Stomach (tissue), 9 donors: ENCODE data around the gene HLCS. TPM values are rescaled to one million over a fixed set of nuclear protein-coding genes. Genes with fewer than 3 reads are reported as not detected.

ENCODE experiments used
- DNase-seq, 2 donors: peaks; one replicate each; pipeline versions ENCODE4 v3.0.0 to v3.0.0-alpha.2; 2013 to 2019
- H3K27ac ChIP-seq, 5 donors: fragments of 200-600 bp in 4 of 5; sonication (generic) in 4 of 5; one replicate each; pipeline ENCODE4 v1.5.1; 2013 to 2019; ENCODE audit warnings: mild to moderate bottlenecking in 1 of 5, moderate library complexity in 1 of 5
- H3K27me3 ChIP-seq, 3 donors: fragments of 200-600 bp; sonication (generic); one replicate each; pipeline ENCODE4 v1.5.1; 2017 to 2019; ENCODE audit warnings: mixed run types in 1 of 3
- H3K36me3 ChIP-seq, 4 donors: fragments of 200-600 bp; sonication (generic); 1 replicate in 3 of 4; 2 replicates in 1 of 4; pipeline ENCODE4 v1.5.1; 2016 to 2019
- H3K4me1 ChIP-seq, 4 donors: fragments of 200-600 bp; sonication (generic); one replicate each; pipeline ENCODE4 v1.5.1; 2016 to 2019
- H3K4me3 ChIP-seq, 4 donors: fragments of 200-600 bp; sonication (generic) in 3 of 4; one replicate each; pipeline ENCODE4 v1.5.1; 2016 to 2019; ENCODE audit warnings: mild to moderate bottlenecking in 1 of 4
- H3K9me3 ChIP-seq, 4 donors: fragments of 200-600 bp; sonication (generic); one replicate each; pipeline ENCODE4 v1.5.1; 2016 to 2019
- EP300 ChIP-seq: sonication (generic); formaldehyde crosslinking; IDR thresholded peaks from one replicate; pipeline ENCODE4 v1.6.1; 2017; ENCODE audit warnings: antibody characterized with exemption
- POLR2A ChIP-seq, 4 donors: fragments of 450-650 bp; IDR thresholded peaks; one replicate each; pipeline ENCODE4 v1.6.1; 2016; ENCODE audit warnings: antibody characterized with exemption in 4 of 4, control low read depth in 2 of 4, mild to moderate bottlenecking in 1 of 4, moderate library complexity in 1 of 4
- POLR2AphosphoS5 ChIP-seq, 3 donors: sonication (generic); formaldehyde crosslinking; IDR thresholded peaks; one replicate each; pipeline ENCODE4 v1.6.1; 2016; ENCODE audit warnings: antibody characterized with exemption in 3 of 3
- WGBS, 5 donors: extraction: QIAGEN DNeasy Blood & Tissue Kit in 3 of 5; methylation state at CpG; one replicate each; pipeline versions ENCODE4 v1.1.5 to v1.1.7; 2013 to 2018; 5-methylcytosine and 5-hydroxymethylcytosine counted together
- intact Hi-C: fragments of 100-400 bp; cut with DNase I; formaldehyde crosslinking; loops from one replicate; pipeline ENCODE4 v1.15.1; 2023; ENCODE audit warnings: low total_unique reads
- polyA plus RNA-seq, 3 donors: library from polyadenylated mRNA; stranded (reverse); fragments of 200-250 nt; gene quantifications; one replicate each; pipeline ENCODE4 v1.2.3, GENCODE V29; 2013
- total RNA-seq, 5 donors: library from RNA; depleted of rRNA; stranded (reverse); fragments of >200 nt; gene quantifications; one replicate each; pipeline versions ENCODE4 v1.1.0 to v1.2.3, GENCODE V29; 2014 to 2016
- TF ChIP-seq, protein P1 (sequence below), 7 experiments: fragments of 450-650 bp in 4 of 7; fragments of 200-600 bp in 3 of 7; sonication (generic) in 3 of 7; IDR thresholded peaks; one replicate each; pipeline ENCODE4 v1.5.1; 2016 to 2019; ENCODE audit warnings: antibody characterized with exemption in 7 of 7, control low read depth in 2 of 7, mild to moderate bottlenecking in 1 of 7
- donor health status: healthy with polysubstance abuse.
- donor health status: Bipolar disorder and iron deficiency.
- donor health status: healthy.

HLCS gene
- total and polyA plus RNA-seq, 8 donors = 2.3 to 35.1 (median 13.9) TPM

DNA sequence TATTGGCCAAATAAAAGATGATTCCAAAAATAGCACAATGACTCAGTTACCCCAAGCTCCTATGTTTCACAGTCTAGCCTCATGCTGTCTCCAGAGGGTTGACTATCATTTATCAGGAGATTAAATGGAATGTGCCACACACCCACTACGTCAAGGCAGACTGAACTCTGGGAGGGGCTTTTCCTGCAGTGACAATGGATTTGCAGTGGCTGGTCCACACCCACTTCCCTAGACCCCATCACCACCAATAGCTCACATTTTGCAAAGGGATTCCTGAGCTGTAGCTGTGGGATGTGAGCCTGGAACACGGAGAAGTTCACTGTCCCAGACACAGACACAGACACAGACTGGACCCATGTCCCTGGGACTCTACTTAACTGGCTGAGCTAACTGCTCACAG lies 77.1 kb downstream of the HLCS start:
- intact Hi-C loops = no loop called here
- Histone ChIP-seq H3K4me1 (peaks cover 0 to 11% (median 0%) of the 10 kb centered on the region in 4 donors), H3K4me3 (no peak overlapping the region), H3K27ac (no peak overlapping the region), H3K27me3 (no peaks in the 10 kb centered on the region), H3K36me3 (peaks cover 3 to 30% (median 20%) of the 10 kb centered on the region in 4 donors), H3K9me3 (peaks cover 0 to 2% (median 0%) of the 10 kb centered on the region in 4 donors)
- DNase-seq = no peak
- TF ChIP-seq, protein P1, sequence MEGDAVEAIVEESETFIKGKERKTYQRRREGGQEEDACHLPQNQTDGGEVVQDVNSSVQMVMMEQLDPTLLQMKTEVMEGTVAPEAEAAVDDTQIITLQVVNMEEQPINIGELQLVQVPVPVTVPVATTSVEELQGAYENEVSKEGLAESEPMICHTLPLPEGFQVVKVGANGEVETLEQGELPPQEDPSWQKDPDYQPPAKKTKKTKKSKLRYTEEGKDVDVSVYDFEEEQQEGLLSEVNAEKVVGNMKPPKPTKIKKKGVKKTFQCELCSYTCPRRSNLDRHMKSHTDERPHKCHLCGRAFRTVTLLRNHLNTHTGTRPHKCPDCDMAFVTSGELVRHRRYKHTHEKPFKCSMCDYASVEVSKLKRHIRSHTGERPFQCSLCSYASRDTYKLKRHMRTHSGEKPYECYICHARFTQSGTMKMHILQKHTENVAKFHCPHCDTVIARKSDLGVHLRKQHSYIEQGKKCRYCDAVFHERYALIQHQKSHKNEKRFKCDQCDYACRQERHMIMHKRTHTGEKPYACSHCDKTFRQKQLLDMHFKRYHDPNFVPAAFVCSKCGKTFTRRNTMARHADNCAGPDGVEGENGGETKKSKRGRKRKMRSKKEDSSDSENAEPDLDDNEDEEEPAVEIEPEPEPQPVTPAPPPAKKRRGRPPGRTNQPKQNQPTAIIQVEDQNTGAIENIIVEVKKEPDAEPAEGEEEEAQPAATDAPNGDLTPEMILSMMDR (IDR thresholded peaks at IDR 0.05) = no peak
- no peak for TF ChIP-seq POLR2A (IDR thresholded peaks at IDR 0.05)
- TF ChIP-seq EP300 = no peak
- TF ChIP-seq POLR2AphosphoS5 (IDR thresholded peaks at IDR 0.05) = no peak
- WGBS, 5 donors = 59 to 74% (median 69%) methylated on average over 2 of the region's 2 CpGs

DNA sequence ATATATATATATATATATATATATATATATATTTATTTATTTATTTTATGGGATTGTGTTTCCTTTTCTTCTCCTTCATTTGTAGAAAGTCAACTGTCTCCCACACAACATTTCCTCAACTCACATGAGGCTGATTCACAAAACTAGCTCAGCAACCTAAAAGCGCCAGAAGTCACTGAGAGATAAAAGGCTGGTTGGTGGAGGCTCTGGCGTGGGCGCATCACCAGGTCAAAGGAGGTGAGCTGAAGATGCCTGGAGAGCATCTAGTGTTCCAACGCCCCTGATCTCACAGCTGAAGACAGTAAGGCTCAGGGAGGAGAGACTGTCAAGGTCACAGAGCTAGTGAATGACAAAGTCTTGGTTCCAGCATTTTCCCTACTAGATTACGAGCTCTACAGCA lies 78.0 kb downstream of the HLCS start:
- no peaks in the 10 kb centered on the region for H3K27me3 ChIP-seq
- H3K36me3 ChIP-seq = peaks cover 3 to 31% (median 12%) of the 10 kb centered on the region in 4 donors
- H3K9me3 ChIP-seq = peaks cover 7 to 11% (median 7%) of the 10 kb centered on the region in 4 donors
- DNase-seq = no peak
- H3K4me1 ChIP-seq = peaks cover 0 to 11% (median 0%) of the 10 kb centered on the region in 4 donors
- WGBS, 5 donors = 73 to 94% (median 86%) methylated on average over 5 of the region's 5 CpGs
- no peak overlapping the region for H3K27ac ChIP-seq
- H3K4me3 ChIP-seq = no peak overlapping the region
- TF ChIP-seq POLR2AphosphoS5 (IDR thresholded peaks at IDR 0.05) (no peak), EP300 (no peak), POLR2A (IDR thresholded peaks at IDR 0.05) (no peak)
- TF ChIP-seq, protein P1 (IDR thresholded peaks at IDR 0.05) = no peak
- intact Hi-C loops = no loop called here

DNA sequence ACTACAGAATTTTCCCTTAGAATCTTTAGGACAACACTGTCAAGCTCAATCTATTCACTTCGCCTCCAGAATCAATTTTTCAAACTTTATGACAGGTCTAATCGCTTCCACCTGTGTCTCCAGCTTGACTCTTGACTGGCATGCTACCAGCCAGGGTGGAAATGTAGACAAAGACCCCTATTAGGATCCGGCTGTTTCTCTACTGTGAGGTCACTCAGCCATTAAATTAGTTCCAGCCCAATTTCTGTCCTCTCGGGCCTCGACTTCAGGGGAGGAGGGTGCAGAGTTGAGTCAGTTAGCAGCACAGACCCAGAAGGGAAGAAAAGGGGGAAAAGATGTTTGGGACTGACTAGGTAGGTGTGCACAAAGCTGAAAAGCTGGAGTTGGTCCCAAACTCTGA lies 78.5 kb downstream of the HLCS start:
- H3K4me1 ChIP-seq = peaks cover 0 to 11% (median 0%) of the 10 kb centered on the region in 4 donors
- no peaks in the 10 kb centered on the region for H3K27me3 ChIP-seq
- DNase-seq = no peak
- intact Hi-C loops = no loop called here
- peaks cover 3 to 35% (median 12%) of the 10 kb centered on the region in 4 donors for H3K36me3 ChIP-seq
- H3K27ac ChIP-seq = no peak overlapping the region
- no peak overlapping the region for H3K4me3 ChIP-seq
- H3K9me3 ChIP-seq = peaks cover 7 to 16% (median 8%) of the 10 kb centered on the region in 4 donors
- WGBS, 5 donors = 89 to 95% (median 93%) methylated on average over 5 of the region's 5 CpGs
- TF ChIP-seq, protein P1 (IDR thresholded peaks at IDR 0.05) = no peak
- TF ChIP-seq EP300 = no peak
- TF ChIP-seq POLR2AphosphoS5 (IDR thresholded peaks at IDR 0.05) = no peak
- TF ChIP-seq POLR2A (IDR thresholded peaks at IDR 0.05) = no peak

DNA sequence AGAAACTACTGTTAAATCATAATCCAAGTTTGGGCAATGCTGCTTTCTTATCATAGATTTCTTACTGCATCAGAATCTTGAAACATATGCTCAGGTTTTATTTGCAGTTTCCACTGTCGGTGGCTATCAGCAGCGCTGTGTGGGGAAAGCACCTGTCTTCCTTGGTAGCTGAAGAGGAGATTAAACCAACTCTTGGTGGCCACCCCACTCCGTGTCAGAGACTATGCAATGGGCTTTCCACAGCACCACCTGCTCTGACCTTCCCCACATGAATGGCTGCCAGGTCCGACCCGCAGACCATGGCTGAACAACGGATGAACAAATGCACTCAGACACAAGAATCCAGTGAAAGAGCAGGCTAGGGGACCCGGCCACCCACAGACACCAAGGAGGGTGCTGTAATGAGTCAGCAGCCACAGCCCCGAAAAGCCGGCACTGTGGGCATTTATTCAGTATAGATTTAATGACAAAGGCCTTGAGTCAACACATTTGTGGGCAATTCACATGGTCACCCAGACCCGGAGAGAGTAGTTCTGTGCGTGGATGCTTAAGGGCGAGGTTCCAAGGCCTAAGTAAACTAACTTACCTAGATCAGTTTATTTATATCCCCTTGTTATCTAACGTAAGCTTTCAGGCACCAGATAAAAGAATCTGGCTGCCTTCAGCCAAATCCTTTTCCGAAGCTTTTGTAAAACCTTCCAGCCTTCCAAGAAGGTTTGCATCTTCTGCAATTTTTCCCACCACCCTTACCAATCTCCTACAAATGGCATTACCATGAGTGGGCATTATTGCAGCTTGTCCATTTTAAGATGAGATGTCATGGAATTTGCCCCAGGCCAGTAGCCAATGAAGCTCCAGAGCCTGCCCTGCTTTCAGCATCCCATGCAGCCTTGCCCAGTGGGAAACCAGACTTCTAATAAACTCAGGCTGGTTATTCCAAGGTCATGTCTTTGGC lies 82.7 kb downstream of the HLCS start:
- Histone ChIP-seq H3K4me1 (no peaks in the 10 kb centered on the region), H3K36me3 (peaks cover 0 to 17% (median 3%) of the 10 kb centered on the region in 4 donors), H3K27me3 (no peaks in the 10 kb centered on the region), H3K4me3 (no peak overlapping the region), H3K9me3 (peaks cover 7 to 17% (median 8%) of the 10 kb centered on the region in 4 donors), H3K27ac (no peak overlapping the region)
- no peak for DNase-seq
- intact Hi-C loops = no loop called here
- 61 to 74% (median 74%) methylated on average over 14 of the region's 14 CpGs for WGBS, 5 donors
- TF ChIP-seq POLR2A (IDR thresholded peaks at IDR 0.05) (no peak), POLR2AphosphoS5 (IDR thresholded peaks at IDR 0.05) (no peak), EP300 (no peak)
- TF ChIP-seq, protein P1 (IDR thresholded peaks at IDR 0.05) = no peak
